SU-DHL-6 (cell line): ENCODE data around the gene LCK.

Source experiments
- H2AFZ ChIP-seq: fragments of 200-600 bp; sonication (generic); 2 replicates; pipeline ENCODE4 v1.6.1; 2014; ENCODE audit warnings: low read depth, mild to moderate bottlenecking, moderate library complexity, mixed read lengths, antibody characterized with exemption, low read length; ENCODE audit not compliant: severe bottlenecking
- H3F3A ChIP-seq: fragments of 200-600 bp; shearing (Covaris generic); 2 replicates; pipeline ENCODE4 v1.6.0; 2016; ENCODE audit warnings: antibody characterized with exemption, mild to moderate bottlenecking; ENCODE audit not compliant: insufficient read depth
- H3K27ac ChIP-seq: fragments of 200-600 bp; sonication (generic); 2 replicates; pipeline ENCODE4 v1.5.1; 2016; ENCODE audit warnings: low read depth, mild to moderate bottlenecking, low read length, moderate library complexity, mixed read lengths
- H3K27me3 ChIP-seq: fragments of 200-600 bp; sonication (generic), shearing (Covaris generic); 2 replicates; pipeline ENCODE4 v1.6.0; 2014; ENCODE audit warnings: mild to moderate bottlenecking, low read length
- H3K36me3 ChIP-seq: fragments of 200-600 bp; sonication (generic); 2 replicates; pipeline ENCODE4 v1.6.1; 2014; ENCODE audit warnings: mild to moderate bottlenecking, low read length, mixed read lengths
- H3K4me2 ChIP-seq: fragments of 300-600, 200-600 bp; shearing (Covaris generic), sonication (generic); 2 replicates; pipeline ENCODE4 v1.6.0; 2014; ENCODE audit warnings: low read length, low read depth, mild to moderate bottlenecking; ENCODE audit not compliant: poor library complexity, severe bottlenecking
- H3K4me3 ChIP-seq: fragments of 200-600 bp; sonication (generic); 2 replicates; pipeline ENCODE4 v1.5.1; 2014; ENCODE audit warnings: antibody characterized with exemption, low read length, mild to moderate bottlenecking, mixed read lengths; ENCODE audit not compliant: insufficient read depth, poor library complexity, severe bottlenecking
- H3K79me2 ChIP-seq: fragments of 200-600 bp; sonication (generic); 2 replicates; pipeline ENCODE4 v1.6.1; 2014; ENCODE audit warnings: mild to moderate bottlenecking, low read length, moderate library complexity; ENCODE audit not compliant: insufficient read depth
- H3K9ac ChIP-seq: fragments of 200-600 bp; sonication (generic); 2 replicates; pipeline ENCODE4 v1.7.0; 2014; ENCODE audit warnings: mild to moderate bottlenecking, low read length
- H3K9me2 ChIP-seq: fragments of 200-600 bp; sonication (generic); replicated peaks from 2 replicates; pipeline ENCODE4 v1.6.1; 2014; ENCODE audit warnings: low read length; ENCODE audit not compliant: insufficient read depth
- H3K9me3 ChIP-seq: fragments of 200-600 bp; sonication (generic); 2 replicates; pipeline ENCODE4 v1.6.1; 2014; ENCODE audit warnings: low read length, mixed read lengths; ENCODE audit not compliant: insufficient read depth
- H4K20me1 ChIP-seq: fragments of 200-600 bp; sonication (generic); 2 replicates; pipeline ENCODE4 v1.6.1; 2014; ENCODE audit warnings: low read depth, mild to moderate bottlenecking, antibody characterized with exemption, low read length, moderate library complexity, mixed read lengths
- CTCF ChIP-seq: fragments of 200-600 bp; sonication (generic); IDR thresholded peaks from one replicate; pipeline ENCODE4 v1.5.1; 2017; ENCODE audit warnings: antibody characterized with exemption, mild to moderate bottlenecking, low read length, moderate library complexity; ENCODE audit not compliant: insufficient read depth, poor library complexity, severe bottlenecking
- EZH2phosphoT487 ChIP-seq: fragments of 200-600 bp; sonication (generic), shearing (Covaris generic); conservative IDR thresholded peaks from 2 replicates; pipeline ENCODE4 v1.6.1; 2018; ENCODE audit warnings: mild to moderate bottlenecking, antibody characterized with exemption, low read length, moderate library complexity, mixed read lengths

Gene LCK

GRCh38 chr1:32208469-32208868 is 42.6 kb upstream of the LCK start:
- H3K36me3 ChIP-seq = no peaks in the 10 kb centered on the region
- H3K79me2 ChIP-seq = no peaks in the 10 kb centered on the region
- H3K27me3 ChIP-seq = no peaks in the 10 kb centered on the region
- no peaks in the 10 kb centered on the region for H3K9me2 ChIP-seq
- no peak overlapping the region for H3K4me2 ChIP-seq
- H3K9me3 ChIP-seq = no peaks in the 10 kb centered on the region
- 0 out of 2 replicates have a peak, but pooled peaks cover 4% of the 10 kb centered on the region for H3F3A ChIP-seq
- no peak overlapping the region for H3K27ac ChIP-seq
- H3K4me3 ChIP-seq = no peak overlapping the region
- TF ChIP-seq EZH2phosphoT487 (no peak), CTCF (no peak)
- no peaks in the 10 kb centered on the region for H4K20me1 ChIP-seq
- no peak overlapping the region for H3K9ac ChIP-seq
- H2AFZ ChIP-seq = no peak overlapping the region

- no peak for TF ChIP-seq EZH2phosphoT487
- H3F3A ChIP-seq = 0 out of 2 replicates have a peak, but pooled peaks cover 4% of the 10 kb centered on the region
Measured at GRCh38 chr1:32208891-32209328, 42.2 kb upstream of the LCK start, which contains the start of gene DCDC2B. Gene DCDC2B, plus strand, starts transcription at chr1:32209089. Its CDS starts 5 bp downstream, at chr1:32209094.

GRCh38 chr1:32215629-32216480 is 35.2 kb upstream of the LCK start:
- Histone ChIP-seq H3K9me3 (no peaks in the 10 kb centered on the region), H3K27me3 (no peaks in the 10 kb centered on the region), H3F3A (no peaks in the 10 kb centered on the region), H4K20me1 (no peaks in the 10 kb centered on the region), H3K4me3 (no peak overlapping the region), H3K27ac (no peak overlapping the region), H3K9me2 (no peaks in the 10 kb centered on the region), H3K79me2 (no peaks in the 10 kb centered on the region), H2AFZ (no peak overlapping the region), H3K4me2 (no peak overlapping the region), H3K9ac (no peak overlapping the region), H3K36me3 (no peaks in the 10 kb centered on the region)
- peak; percentile 74 for TF ChIP-seq CTCF
- no peak for TF ChIP-seq EZH2phosphoT487

More at GRCh38 chr1:32208891-32209328, 42.2 kb upstream of the LCK start, which contains the start of gene DCDC2B:
- Histone ChIP-seq H3K9ac (no peak within 1 kb of the TSS), H3K79me2 (no peaks in the 10 kb centered on the region), H3K9me3 (no peaks in the 10 kb centered on the region), H3K4me3 (no peak within 1 kb of the TSS), H2AFZ (no peak within 1 kb of the TSS), H3K9me2 (no peaks in the 10 kb centered on the region), H4K20me1 (no peaks in the 10 kb centered on the region), H3K27me3 (no peaks in the 10 kb centered on the region), H3K36me3 (no peaks in the 10 kb centered on the region), H3K4me2 (no peak within 1 kb of the TSS), H3K27ac (no peak within 1 kb of the TSS)

- H2AFZ ChIP-seq = no peak overlapping the region
- H3K9ac ChIP-seq = no peak overlapping the region
- no peaks in the 10 kb centered on the region for H3K79me2 ChIP-seq
- no peaks in the 10 kb centered on the region for H3K36me3 ChIP-seq
- H3K4me3 ChIP-seq = no peak overlapping the region
- H3K9me3 ChIP-seq = no peaks in the 10 kb centered on the region
- TF ChIP-seq EZH2phosphoT487 = no peak
- H3F3A ChIP-seq = no peaks in the 10 kb centered on the region
- no peak overlapping the region for H3K4me2 ChIP-seq
- no peaks in the 10 kb centered on the region for H3K9me2 ChIP-seq
- H4K20me1 ChIP-seq = no peaks in the 10 kb centered on the region
- H3K27ac ChIP-seq = no peak overlapping the region
- H3K27me3 ChIP-seq = no peaks in the 10 kb centered on the region
Measured at GRCh38 chr1:32216566-32216965, 34.5 kb upstream of the LCK start.
